HG03064 (cell line): ENCODE data around the gene GP1BA.
"Not testable (repeated sequence)": the region's sequence is repeated elsewhere in the genome, so short reads cannot be mapped to it uniquely, and the experiment has no call there.

Experiments
- ATAC-seq: cut with Tn5 transposase; IDR thresholded peaks from one replicate; pipeline ENCODE4 v1.9.1; 2021; ENCODE audit warnings: low read depth; ENCODE audit not compliant: unreplicated experiment

GP1BA gene

GRCh38 chr17:4901108-4901647 is 30.9 kb upstream of the GP1BA start:
- ATAC-seq = no peak

- ATAC-seq = no peak
These were observed 30.3 kb upstream of the GP1BA start for GRCh38 chr17:4901648-4902344.

GRCh38 chr17:4902540-4902939 is 29.5 kb upstream of the GP1BA start:
- no peak for ATAC-seq

- ATAC-seq = no peak
These were observed 28.8 kb upstream of the GP1BA start, which contains the start of gene CHRNE for GRCh38 chr17:4903051-4903818. Gene CHRNE, minus strand, starts transcription at chr17:4903098. Its CDS starts 35 bp downstream, at chr17:4903063.

GRCh38 chr17:4906642-4907041 is 25.4 kb upstream of the GP1BA start:
- not testable (repeated sequence) for ATAC-seq

GRCh38 chr17:4908301-4908700 is 23.8 kb upstream of the GP1BA start:
- no peak for ATAC-seq

DNA sequence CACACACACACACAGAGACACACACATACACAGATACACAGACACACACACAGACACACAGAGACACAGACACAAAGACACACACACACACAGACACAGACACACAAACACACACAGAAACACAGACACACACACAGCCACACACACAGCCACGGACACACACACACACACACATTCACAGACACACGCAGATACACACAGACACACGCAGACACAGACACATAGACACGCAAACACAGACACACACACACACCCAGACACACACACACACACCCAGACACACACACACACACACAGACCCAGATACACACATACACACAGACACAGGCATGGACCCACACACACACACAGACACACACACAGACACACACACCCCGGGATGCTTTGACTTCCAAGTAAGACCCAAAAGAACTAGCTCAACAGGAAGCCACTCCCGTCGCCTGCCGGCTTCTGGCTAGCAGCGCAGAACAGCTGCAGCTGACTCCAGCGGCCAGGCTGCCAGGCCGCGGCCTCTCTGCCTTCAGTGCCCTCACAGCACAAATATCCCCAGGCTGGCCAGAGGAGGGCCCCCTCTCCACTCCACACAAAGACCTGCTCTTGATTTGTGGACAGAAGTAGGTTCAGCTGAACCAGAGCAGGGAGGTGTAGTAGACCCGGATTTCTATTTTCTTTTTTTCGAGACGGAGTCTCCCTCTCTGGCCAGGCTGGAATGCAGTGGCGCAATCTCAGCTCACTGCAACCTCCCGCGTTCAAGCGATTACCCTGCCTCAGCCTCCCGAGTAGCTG is 23.2 kb upstream of the GP1BA start:
- ATAC-seq = no peak

DNA sequence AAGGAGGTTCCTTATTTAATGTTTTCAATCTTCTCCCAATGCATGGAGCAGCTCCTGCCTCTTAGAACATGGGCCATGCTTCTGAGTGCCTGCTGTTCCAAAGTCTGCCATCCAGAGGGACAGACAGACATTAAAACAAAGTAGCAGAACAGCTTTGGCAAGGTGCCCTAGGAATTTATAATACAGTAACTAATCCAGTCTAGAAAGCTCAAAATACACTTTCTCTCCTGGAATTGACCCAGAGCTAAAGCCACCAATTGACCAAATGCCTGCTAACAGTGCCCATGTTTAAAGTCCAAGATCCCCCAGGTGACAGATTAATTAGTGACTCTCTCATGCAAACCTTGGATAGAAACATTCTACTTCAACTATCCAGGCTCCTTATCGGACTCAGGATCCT is 18.1 kb upstream of the GP1BA start:
- ATAC-seq = no peak

- not testable (repeated sequence) for ATAC-seq
These were observed 17.5 kb upstream of the GP1BA start for GRCh38 chr17:4914551-4914950.

GRCh38 chr17:4919511-4920047 is 12.5 kb upstream of the GP1BA start:
- ATAC-seq = no peak

GRCh38 chr17:4920351-4921048 is 11.6 kb upstream of the GP1BA start:
- no peak for ATAC-seq

DNA sequence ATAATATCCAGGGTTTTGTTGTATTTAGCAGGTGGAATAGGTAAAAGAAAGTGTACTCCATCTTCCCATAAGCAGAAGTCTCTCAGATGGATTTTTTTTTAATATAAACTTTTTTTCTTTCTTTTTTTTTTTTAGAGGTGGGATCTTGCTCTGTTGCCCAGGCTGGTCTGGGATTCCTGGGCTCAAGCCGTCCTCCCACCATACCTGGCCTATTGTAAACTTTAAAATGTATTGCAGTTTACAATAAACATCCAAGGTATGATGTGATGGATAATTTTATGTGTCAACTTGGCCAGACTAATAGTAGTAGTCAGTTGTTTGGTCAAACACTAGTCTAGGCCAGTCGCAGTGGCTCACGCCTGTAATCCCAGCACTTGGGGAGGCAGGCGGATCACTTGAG is 10.8 kb upstream of the GP1BA start:
- no peak for ATAC-seq

- not testable (repeated sequence) for ATAC-seq
These were observed 5.3 kb upstream of the GP1BA start for GRCh38 chr17:4926577-4927335.

- no peak for ATAC-seq
These were observed 3.2 kb upstream of the GP1BA start for GRCh38 chr17:4928881-4929280.

DNA sequence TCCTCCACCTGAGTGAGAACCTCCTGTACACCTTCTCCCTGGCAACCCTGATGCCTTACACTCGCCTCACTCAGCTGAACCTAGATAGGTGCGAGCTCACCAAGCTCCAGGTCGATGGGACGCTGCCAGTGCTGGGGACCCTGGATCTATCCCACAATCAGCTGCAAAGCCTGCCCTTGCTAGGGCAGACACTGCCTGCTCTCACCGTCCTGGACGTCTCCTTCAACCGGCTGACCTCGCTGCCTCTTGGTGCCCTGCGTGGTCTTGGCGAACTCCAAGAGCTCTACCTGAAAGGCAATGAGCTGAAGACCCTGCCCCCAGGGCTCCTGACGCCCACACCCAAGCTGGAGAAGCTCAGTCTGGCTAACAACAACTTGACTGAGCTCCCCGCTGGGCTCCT is 679 bp downstream of the GP1BA start:
- ATAC-seq = no peak

DNA sequence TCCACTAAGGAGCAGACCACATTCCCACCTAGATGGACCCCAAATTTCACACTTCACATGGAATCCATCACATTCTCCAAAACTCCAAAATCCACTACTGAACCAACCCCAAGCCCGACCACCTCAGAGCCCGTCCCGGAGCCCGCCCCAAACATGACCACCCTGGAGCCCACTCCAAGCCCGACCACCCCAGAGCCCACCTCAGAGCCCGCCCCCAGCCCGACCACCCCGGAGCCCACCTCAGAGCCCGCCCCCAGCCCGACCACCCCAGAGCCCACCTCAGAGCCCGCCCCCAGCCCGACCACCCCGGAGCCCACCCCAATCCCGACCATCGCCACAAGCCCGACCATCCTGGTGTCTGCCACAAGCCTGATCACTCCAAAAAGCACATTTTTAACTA is 1.6 kb downstream of the GP1BA start:
- no peak for ATAC-seq

DNA sequence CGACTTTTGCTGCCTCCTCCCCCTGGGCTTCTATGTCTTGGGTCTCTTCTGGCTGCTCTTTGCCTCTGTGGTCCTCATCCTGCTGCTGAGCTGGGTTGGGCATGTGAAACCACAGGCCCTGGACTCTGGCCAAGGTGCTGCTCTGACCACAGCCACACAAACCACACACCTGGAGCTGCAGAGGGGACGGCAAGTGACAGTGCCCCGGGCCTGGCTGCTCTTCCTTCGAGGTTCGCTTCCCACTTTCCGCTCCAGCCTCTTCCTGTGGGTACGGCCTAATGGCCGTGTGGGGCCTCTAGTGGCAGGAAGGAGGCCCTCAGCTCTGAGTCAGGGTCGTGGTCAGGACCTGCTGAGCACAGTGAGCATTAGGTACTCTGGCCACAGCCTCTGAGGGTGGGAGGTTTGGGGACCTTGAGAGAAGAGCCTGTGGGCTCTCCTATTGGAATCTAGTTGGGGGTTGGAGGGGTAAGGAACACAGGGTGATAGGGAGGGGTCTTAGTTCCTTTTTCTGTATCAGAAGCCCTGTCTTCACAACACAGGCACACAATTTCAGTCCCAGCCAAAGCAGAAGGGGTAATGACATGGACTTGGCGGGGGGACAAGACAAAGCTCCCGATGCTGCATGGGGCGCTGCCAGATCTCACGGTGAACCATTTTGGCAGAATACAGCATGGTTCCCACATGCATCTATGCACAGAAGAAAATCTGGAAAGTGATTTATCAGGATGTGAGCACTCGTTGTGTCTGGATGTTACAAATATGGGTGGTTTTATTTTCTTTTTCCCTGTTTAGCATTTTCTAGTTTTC is 2.3 kb downstream of the GP1BA start:
- no peak for ATAC-seq

DNA sequence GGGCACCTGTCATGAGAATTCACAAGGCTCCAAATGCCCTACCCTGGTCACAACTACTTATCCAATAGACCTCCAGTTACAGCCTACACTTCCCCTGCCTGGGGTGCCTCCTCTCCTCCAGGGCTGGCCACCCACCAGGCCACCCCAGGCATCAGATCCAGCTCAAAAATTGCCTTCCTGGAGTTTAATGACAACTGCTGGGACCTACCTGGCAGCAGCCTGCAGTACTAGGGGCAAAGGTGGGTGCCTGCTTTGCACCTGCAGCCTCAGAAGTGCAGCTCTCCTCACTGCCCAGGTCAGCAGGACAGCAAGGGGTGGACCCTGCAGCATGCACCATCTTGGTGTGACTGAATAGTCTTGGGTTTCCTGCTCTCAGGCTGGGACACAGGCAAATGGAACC is 3.6 kb downstream of the GP1BA start:
- ATAC-seq = no peak

DNA sequence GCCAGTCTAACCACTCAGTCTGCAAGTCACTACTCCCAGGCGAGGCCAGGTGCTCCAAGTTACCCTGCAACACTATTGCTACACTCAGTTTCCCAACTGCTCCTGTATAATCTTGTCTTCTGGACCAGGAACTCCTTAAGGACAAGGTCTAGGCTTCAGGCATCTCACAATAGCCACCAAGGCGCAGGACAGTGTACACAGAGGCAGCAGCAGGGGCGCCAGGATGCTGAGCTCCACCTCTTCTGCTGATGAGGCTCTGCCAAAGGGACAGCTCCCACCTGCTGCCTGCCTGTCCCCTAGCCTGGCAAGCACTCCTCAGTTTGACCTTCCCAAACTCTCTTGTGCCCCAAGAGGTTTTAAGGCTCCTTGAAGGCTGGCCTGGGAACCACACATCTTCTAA is 4.4 kb downstream of the GP1BA start:
- no peak for ATAC-seq
